HL-60 (cell line): ENCODE data around the gene ATRNL1.

Experiments used
- GABPA ChIP-seq: IDR thresholded peaks from 2 replicates; pipeline ENCODE4 v1.6.1; 2012; ENCODE audit warnings: low read depth
- POLR2AphosphoS5 ChIP-seq: IDR thresholded peaks from 2 replicates; pipeline ENCODE4 v1.6.1; 2012; ENCODE audit warnings: low read depth
- TF ChIP-seq, protein P1 (sequence below): IDR thresholded peaks from one replicate; pipeline ENCODE4 v1.5.1; 2011; ENCODE audit warnings: low read length, control low read depth, inconsistent platforms; ENCODE audit not compliant: insufficient read depth
- TF ChIP-seq, protein P2 (sequence below): IDR thresholded peaks from 2 replicates; pipeline ENCODE4 v1.6.1; 2012; ENCODE audit warnings: low read depth; ENCODE audit not compliant: insufficient replicate concordance

DNA sequence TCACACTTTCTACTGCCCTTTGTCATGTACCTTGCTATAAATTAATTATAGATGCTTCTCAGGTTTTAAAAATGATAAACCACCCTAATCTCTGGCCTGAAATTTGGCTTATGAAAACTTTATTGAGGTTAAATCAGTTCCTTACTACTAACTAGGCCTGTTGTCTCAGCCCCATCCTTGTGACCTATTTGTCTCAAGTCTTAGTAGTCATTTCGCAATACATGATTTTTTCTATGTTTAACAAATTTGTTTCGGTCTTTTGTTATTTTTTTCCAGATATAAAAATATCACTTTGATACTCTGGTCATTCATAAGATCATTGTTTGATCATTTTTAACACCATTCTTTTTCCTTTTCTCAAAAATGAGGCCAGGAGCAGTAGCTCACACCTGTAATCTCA is 768.3 kb downstream of the ATRNL1 start:
- TF ChIP-seq POLR2AphosphoS5: no peak
- TF ChIP-seq, protein P1, sequence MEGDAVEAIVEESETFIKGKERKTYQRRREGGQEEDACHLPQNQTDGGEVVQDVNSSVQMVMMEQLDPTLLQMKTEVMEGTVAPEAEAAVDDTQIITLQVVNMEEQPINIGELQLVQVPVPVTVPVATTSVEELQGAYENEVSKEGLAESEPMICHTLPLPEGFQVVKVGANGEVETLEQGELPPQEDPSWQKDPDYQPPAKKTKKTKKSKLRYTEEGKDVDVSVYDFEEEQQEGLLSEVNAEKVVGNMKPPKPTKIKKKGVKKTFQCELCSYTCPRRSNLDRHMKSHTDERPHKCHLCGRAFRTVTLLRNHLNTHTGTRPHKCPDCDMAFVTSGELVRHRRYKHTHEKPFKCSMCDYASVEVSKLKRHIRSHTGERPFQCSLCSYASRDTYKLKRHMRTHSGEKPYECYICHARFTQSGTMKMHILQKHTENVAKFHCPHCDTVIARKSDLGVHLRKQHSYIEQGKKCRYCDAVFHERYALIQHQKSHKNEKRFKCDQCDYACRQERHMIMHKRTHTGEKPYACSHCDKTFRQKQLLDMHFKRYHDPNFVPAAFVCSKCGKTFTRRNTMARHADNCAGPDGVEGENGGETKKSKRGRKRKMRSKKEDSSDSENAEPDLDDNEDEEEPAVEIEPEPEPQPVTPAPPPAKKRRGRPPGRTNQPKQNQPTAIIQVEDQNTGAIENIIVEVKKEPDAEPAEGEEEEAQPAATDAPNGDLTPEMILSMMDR: no peak
- TF ChIP-seq, protein P2, sequence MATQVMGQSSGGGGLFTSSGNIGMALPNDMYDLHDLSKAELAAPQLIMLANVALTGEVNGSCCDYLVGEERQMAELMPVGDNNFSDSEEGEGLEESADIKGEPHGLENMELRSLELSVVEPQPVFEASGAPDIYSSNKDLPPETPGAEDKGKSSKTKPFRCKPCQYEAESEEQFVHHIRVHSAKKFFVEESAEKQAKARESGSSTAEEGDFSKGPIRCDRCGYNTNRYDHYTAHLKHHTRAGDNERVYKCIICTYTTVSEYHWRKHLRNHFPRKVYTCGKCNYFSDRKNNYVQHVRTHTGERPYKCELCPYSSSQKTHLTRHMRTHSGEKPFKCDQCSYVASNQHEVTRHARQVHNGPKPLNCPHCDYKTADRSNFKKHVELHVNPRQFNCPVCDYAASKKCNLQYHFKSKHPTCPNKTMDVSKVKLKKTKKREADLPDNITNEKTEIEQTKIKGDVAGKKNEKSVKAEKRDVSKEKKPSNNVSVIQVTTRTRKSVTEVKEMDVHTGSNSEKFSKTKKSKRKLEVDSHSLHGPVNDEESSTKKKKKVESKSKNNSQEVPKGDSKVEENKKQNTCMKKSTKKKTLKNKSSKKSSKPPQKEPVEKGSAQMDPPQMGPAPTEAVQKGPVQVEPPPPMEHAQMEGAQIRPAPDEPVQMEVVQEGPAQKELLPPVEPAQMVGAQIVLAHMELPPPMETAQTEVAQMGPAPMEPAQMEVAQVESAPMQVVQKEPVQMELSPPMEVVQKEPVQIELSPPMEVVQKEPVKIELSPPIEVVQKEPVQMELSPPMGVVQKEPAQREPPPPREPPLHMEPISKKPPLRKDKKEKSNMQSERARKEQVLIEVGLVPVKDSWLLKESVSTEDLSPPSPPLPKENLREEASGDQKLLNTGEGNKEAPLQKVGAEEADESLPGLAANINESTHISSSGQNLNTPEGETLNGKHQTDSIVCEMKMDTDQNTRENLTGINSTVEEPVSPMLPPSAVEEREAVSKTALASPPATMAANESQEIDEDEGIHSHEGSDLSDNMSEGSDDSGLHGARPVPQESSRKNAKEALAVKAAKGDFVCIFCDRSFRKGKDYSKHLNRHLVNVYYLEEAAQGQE: no peak
- no peak for TF ChIP-seq GABPA
